Spleen (tissue), 11 donors: ENCODE data around the gene SCRN1. TPM values are rescaled to one million over a fixed set of nuclear protein-coding genes. Genes with fewer than 3 reads are reported as not detected.

Source experiments
- DNase-seq: peaks from one replicate; pipeline ENCODE4 v3.0.0-alpha.2; 2020
- H3K27ac ChIP-seq, 8 donors: fragments of 200-600 bp; sonication (generic) in 7 of 8; 1 replicate in 4 of 8; 2 replicates in 4 of 8; pipeline versions ENCODE4 v1.5.0 to v1.8.0; 2016 to 2021; ENCODE audit warnings: inconsistent platforms in 4 of 8, mild to moderate bottlenecking in 4 of 8, moderate library complexity in 1 of 8
- H3K27me3 ChIP-seq, 7 donors: fragments of 200-600 bp; sonication (generic) in 6 of 7; replicated peaks in 1 of 7; 1 replicate in 4 of 7; 2 replicates in 3 of 7; pipeline versions ENCODE4 v1.5.0 to v1.8.0; 2016 to 2021; ENCODE audit warnings: inconsistent platforms in 3 of 7, mild to moderate bottlenecking in 1 of 7
- H3K36me3 ChIP-seq, 6 donors: fragments of 200-600 bp; sonication (generic) in 5 of 6; 1 replicate in 4 of 6; 2 replicates in 2 of 6; pipeline versions ENCODE4 v1.5.0 to v1.8.0; 2016 to 2021; ENCODE audit warnings: inconsistent platforms in 2 of 6
- H3K4me1 ChIP-seq, 6 donors: fragments of 200-600 bp; sonication (generic) in 5 of 6; 1 replicate in 3 of 6; 2 replicates in 3 of 6; pipeline versions ENCODE4 v1.5.0 to v1.8.0; 2016 to 2021; ENCODE audit warnings: inconsistent platforms in 3 of 6
- H3K4me3 ChIP-seq, 8 donors: fragments of 200-600 bp; sonication (generic) in 7 of 8; 1 replicate in 4 of 8; 2 replicates in 4 of 8; pipeline versions ENCODE4 v1.5.0 to v1.8.0; 2016 to 2021; ENCODE audit warnings: inconsistent platforms in 4 of 8, mild to moderate bottlenecking in 4 of 8, moderate library complexity in 2 of 8
- H3K9me3 ChIP-seq, 8 donors: fragments of 200-600 bp; sonication (generic) in 7 of 8; 1 replicate in 4 of 8; 2 replicates in 4 of 8; pipeline versions ENCODE4 v1.5.0 to v1.8.0; 2016 to 2021; ENCODE audit warnings: inconsistent platforms in 4 of 8
- POLR2A ChIP-seq, 3 donors: fragments of 450-650 bp; IDR thresholded peaks; one replicate each; pipeline ENCODE4 v1.5.1; 2017; ENCODE audit warnings: antibody characterized with exemption in 3 of 3, mild to moderate bottlenecking in 1 of 3
- POLR2AphosphoS5 ChIP-seq, 3 donors: sonication (generic); formaldehyde crosslinking; IDR thresholded peaks; one replicate each; pipeline ENCODE4 v1.5.1; 2017; ENCODE audit warnings: antibody characterized with exemption in 3 of 3
- WGBS, 5 donors: extraction: QIAGEN DNeasy Blood & Tissue Kit in 3 of 5; methylation state at CpG; one replicate each; pipeline versions ENCODE4 v1.1.5 to v1.1.7; 2013 to 2018; 5-methylcytosine and 5-hydroxymethylcytosine counted together
- intact Hi-C: fragments of 100-400 bp; cut with DNase I; formaldehyde crosslinking; loops from one replicate; pipeline ENCODE4 v1.15.0; 2023; ENCODE audit warnings: low total_unique reads
- polyA plus RNA-seq, 3 donors: library from polyadenylated mRNA; stranded (reverse); fragments of 200-250 nt; gene quantifications; one replicate each; pipeline ENCODE4 v1.2.1, GENCODE V29; 2013
- total RNA-seq, 7 donors: library from RNA; depleted of rRNA in 3 of 7; stranded (reverse); fragments of >200 nt in 3 of 7; fragmentation: NEBNext Ultra II Directional in 4 of 7; extraction: Animal tissue kit (Norgen Biotek cat#: 25700) in 4 of 7; gene quantifications; one replicate each; pipeline versions ENCODE4 v1.1.0 to v1.2.1, GENCODE V29; 2016 to 2021
- TF ChIP-seq, protein P1 (sequence below), 11 experiments: fragments of 200-600 bp in 7 of 11; fragments of 450-650 bp in 4 of 11; sonication (generic) in 4 of 11; IDR thresholded peaks in 8 of 11; conservative IDR thresholded peaks in 3 of 11; 1 replicate in 7 of 11; 2 replicates in 4 of 11; pipeline versions ENCODE4 v1.4.0 to v1.8.0; 2016 to 2021; ENCODE audit warnings: antibody characterized with exemption in 11 of 11, inconsistent platforms in 4 of 11, mild to moderate bottlenecking in 1 of 11
- donor health status: healthy with polysubstance abuse.
- donor health status: DM: no; HTN: no; CAD: no; lungs with moderate emphysema.
- donor health status: DM: no; HTN: no; CAD: no.
- donor health status: Bipolar disorder and iron deficiency.
- donor health status: healthy.
- donor health status: DM: no; HTN: no; CAD: no.
- donor health status: DM: yes; HTN: yes; CAD: no.

Gene SCRN1
- total and polyA plus RNA-seq, 10 donors: 5.4 to 27.8 (median 16.4) TPM

DNA sequence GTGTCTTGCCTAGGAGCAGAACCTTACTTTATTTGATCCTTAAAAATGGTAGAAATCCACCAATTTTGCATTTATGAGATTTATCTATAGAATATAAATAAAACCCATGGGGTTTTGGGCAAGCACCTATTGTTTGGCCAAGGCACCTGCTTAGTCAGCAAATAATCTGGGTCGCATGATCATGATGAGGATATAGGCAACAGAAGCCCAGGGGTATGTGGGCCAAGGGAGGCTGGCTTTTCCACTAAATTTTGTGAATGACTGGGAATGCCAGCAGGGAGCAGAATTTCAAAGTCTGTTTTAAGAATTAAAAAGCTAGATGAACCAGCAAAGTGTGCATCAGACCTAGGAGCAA, 17.3 kb downstream of the SCRN1 start:
- peaks cover 0 to 13% (median 5%) of the 10 kb centered on the region in 6 donors for H3K4me1 ChIP-seq
- TF ChIP-seq, protein P1, sequence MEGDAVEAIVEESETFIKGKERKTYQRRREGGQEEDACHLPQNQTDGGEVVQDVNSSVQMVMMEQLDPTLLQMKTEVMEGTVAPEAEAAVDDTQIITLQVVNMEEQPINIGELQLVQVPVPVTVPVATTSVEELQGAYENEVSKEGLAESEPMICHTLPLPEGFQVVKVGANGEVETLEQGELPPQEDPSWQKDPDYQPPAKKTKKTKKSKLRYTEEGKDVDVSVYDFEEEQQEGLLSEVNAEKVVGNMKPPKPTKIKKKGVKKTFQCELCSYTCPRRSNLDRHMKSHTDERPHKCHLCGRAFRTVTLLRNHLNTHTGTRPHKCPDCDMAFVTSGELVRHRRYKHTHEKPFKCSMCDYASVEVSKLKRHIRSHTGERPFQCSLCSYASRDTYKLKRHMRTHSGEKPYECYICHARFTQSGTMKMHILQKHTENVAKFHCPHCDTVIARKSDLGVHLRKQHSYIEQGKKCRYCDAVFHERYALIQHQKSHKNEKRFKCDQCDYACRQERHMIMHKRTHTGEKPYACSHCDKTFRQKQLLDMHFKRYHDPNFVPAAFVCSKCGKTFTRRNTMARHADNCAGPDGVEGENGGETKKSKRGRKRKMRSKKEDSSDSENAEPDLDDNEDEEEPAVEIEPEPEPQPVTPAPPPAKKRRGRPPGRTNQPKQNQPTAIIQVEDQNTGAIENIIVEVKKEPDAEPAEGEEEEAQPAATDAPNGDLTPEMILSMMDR (IDR thresholded peaks at IDR 0.05 in 8 of 11, conservative IDR thresholded peaks at IDR 0.05 in 3 of 11): no peak
- TF ChIP-seq POLR2A (IDR thresholded peaks at IDR 0.05) (no peak), POLR2AphosphoS5 (IDR thresholded peaks at IDR 0.05) (no peak)
- H3K36me3 ChIP-seq: peaks cover 0 to 6% (median 0%) of the 10 kb centered on the region in 6 donors
- H3K4me3 ChIP-seq: no peak overlapping the region
- no peaks in the 10 kb centered on the region for H3K9me3 ChIP-seq
- DNase-seq: no peak
- no peaks in the 10 kb centered on the region for H3K27me3 ChIP-seq
- intact Hi-C loops: no loop called here
- no peak overlapping the region for H3K27ac ChIP-seq
- 89 to 97% (median 94%) methylated on average over 1 of the region's 1 CpG for whole genome bisulfite sequencing, 5 donors

DNA sequence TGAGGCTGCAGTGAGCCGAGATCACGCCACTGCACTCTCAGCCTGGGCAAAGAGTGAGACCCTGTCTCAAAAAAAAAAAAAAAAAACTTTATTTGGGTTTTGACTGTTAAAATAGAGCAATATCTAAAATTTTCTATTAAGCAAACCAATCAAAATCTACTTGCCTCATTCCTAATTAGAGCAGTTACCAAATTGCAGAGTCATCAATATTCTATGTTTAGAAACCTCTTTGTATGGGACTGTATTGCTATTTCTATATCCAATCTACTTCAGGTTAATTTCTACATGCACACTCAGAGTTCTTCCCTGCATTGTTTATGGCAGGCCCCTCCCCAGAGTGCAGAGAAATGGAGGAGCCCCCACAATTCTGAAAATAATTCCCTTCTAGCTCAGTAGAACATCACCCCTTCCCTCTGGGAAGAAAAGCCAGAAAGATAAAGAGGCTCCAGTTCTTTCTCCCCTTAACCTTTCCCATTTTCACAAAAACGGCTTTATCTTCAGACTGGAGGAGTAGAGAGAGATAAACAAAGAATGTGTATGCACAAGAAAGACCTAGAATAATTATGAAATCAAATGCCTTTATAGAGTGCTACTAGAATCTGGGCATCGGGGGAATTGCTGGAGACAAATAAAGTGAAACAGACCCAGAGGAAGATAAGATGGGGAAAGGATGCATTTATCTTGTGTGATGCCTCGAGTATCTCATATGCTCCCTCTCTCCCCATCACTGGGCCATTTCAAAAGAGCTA, 17.9 kb downstream of the SCRN1 start:
- intact Hi-C loops: no loop called here
- Histone ChIP-seq H3K27ac (no peak overlapping the region), H3K9me3 (no peaks in the 10 kb centered on the region), H3K36me3 (peaks cover 0 to 6% (median 0%) of the 10 kb centered on the region in 6 donors), H3K4me3 (no peak overlapping the region), H3K4me1 (peaks cover 0 to 13% (median 2%) of the 10 kb centered on the region in 6 donors), H3K27me3 (no peaks in the 10 kb centered on the region)
- TF ChIP-seq, protein P1 (IDR thresholded peaks at IDR 0.05 in 8 of 11, conservative IDR thresholded peaks at IDR 0.05 in 3 of 11): no peak
- TF ChIP-seq POLR2A (IDR thresholded peaks at IDR 0.05): no peak
- TF ChIP-seq POLR2AphosphoS5 (IDR thresholded peaks at IDR 0.05): no peak
- 89 to 95% (median 93%) methylated on average over 5 of the region's 5 CpGs for WGBS, 5 donors
- no peak for DNase-seq

DNA sequence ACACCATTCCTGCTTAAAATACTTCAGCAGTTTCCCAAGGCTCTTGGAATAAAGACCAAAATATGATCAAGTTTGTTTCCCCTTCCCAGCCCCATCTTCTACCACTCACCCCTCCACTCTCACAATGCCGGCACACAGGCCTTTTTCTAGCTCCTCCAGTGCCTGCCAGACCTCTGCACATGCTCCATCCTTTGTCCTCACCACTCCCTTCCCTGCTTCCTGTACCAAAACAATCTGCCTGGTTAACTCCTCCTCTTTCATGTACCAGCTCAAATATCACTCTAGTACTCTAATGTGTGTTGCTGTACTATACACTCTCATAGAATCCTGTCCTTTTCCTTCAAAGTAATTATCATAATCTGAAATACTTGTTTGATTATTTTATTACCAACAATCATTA, 19.4 kb downstream of the SCRN1 start:
- peaks cover 0 to 5% (median 0%) of the 10 kb centered on the region in 6 donors for H3K4me1 ChIP-seq
- H3K4me3 ChIP-seq: no peak overlapping the region
- H3K27me3 ChIP-seq: no peaks in the 10 kb centered on the region
- no peak overlapping the region for H3K27ac ChIP-seq
- no peaks in the 10 kb centered on the region for H3K9me3 ChIP-seq
- no peak for DNase-seq
- intact Hi-C loops: no loop called here
- peaks cover 0 to 6% (median 0%) of the 10 kb centered on the region in 6 donors for H3K36me3 ChIP-seq
- 70 to 86% (median 76%) methylated on average over 1 of the region's 1 CpG for WGBS, 5 donors
- TF ChIP-seq, protein P1 (IDR thresholded peaks at IDR 0.05 in 8 of 11, conservative IDR thresholded peaks at IDR 0.05 in 3 of 11): no peak
- TF ChIP-seq POLR2AphosphoS5 (IDR thresholded peaks at IDR 0.05) (no peak), POLR2A (IDR thresholded peaks at IDR 0.05) (no peak)

DNA sequence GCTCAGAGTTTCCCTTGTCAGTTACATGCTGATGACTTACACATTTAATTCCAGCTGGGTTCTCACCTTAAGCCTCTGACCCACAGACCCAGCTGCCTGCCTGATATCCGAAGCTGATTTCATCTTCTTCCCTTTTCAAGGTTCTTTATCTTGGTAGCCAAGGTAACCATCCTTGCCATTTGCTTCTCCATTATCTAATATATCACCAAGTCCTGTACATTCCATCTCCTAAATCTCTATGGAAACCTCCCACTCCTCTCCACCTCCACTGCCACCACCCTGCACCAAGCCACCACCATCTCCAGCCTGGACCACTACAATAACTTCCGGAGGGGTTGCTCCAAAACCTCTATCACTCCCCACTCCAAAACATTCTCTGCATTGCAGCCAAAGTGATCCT, 19.9 kb downstream of the SCRN1 start:
- H3K9me3 ChIP-seq: no peaks in the 10 kb centered on the region
- H3K27ac ChIP-seq: no peak overlapping the region
- WGBS, 5 donors: 71 to 86% (median 76%) methylated on average over 2 of the region's 2 CpGs
- intact Hi-C loops: no loop called here
- DNase-seq: no peak
- peaks cover 0 to 6% (median 0%) of the 10 kb centered on the region in 6 donors for H3K36me3 ChIP-seq
- no peak overlapping the region for H3K4me3 ChIP-seq
- H3K27me3 ChIP-seq: no peaks in the 10 kb centered on the region
- no peak for TF ChIP-seq POLR2AphosphoS5 (IDR thresholded peaks at IDR 0.05)
- TF ChIP-seq, protein P1 (IDR thresholded peaks at IDR 0.05 in 8 of 11, conservative IDR thresholded peaks at IDR 0.05 in 3 of 11): no peak
- no peak for TF ChIP-seq POLR2A (IDR thresholded peaks at IDR 0.05)
- H3K4me1 ChIP-seq: peaks cover 0 to 5% (median 0%) of the 10 kb centered on the region in 6 donors
